Muscle layer of duodenum (tissue), 2 donors: Measurements from ENCODE around the gene ATXN7L3.

Source experiments
- H3K27ac ChIP-seq: one replicate; pipeline ENCODE4 v1.7.0; 2013; ENCODE audit warnings: mild to moderate bottlenecking, low read length
- H3K27me3 ChIP-seq: one replicate; pipeline ENCODE4 v1.7.0; 2013; ENCODE audit warnings: low read depth, mild to moderate bottlenecking, control low read depth, low read length
- H3K36me3 ChIP-seq, 2 donors: one replicate each; pipeline ENCODE4 v1.7.0; 2013; ENCODE audit warnings: low read length in 2 of 2, control low read depth in 1 of 2, mild to moderate bottlenecking in 1 of 2; ENCODE audit not compliant: insufficient read depth in 2 of 2, control insufficient read depth in 1 of 2
- H3K4me1 ChIP-seq, 2 donors: one replicate each; pipeline ENCODE4 v1.7.0; 2013; ENCODE audit warnings: low read length in 2 of 2, mild to moderate bottlenecking in 2 of 2, control low read depth in 1 of 2, moderate library complexity in 1 of 2; ENCODE audit not compliant: insufficient read depth in 2 of 2, control insufficient read depth in 1 of 2
- H3K4me3 ChIP-seq, 2 donors: one replicate each; pipeline ENCODE4 v1.7.0; 2013; ENCODE audit warnings: low read length in 2 of 2, low read depth in 1 of 2, mild to moderate bottlenecking in 1 of 2
- H3K9me3 ChIP-seq, 2 donors: one replicate each; pipeline ENCODE4 v1.7.0; 2013; ENCODE audit warnings: low read length in 2 of 2, control low read depth in 1 of 2, mild to moderate bottlenecking in 1 of 2; ENCODE audit not compliant: control insufficient read depth in 1 of 2
- donor health status: healthy.

ATXN7L3 gene

DNA sequence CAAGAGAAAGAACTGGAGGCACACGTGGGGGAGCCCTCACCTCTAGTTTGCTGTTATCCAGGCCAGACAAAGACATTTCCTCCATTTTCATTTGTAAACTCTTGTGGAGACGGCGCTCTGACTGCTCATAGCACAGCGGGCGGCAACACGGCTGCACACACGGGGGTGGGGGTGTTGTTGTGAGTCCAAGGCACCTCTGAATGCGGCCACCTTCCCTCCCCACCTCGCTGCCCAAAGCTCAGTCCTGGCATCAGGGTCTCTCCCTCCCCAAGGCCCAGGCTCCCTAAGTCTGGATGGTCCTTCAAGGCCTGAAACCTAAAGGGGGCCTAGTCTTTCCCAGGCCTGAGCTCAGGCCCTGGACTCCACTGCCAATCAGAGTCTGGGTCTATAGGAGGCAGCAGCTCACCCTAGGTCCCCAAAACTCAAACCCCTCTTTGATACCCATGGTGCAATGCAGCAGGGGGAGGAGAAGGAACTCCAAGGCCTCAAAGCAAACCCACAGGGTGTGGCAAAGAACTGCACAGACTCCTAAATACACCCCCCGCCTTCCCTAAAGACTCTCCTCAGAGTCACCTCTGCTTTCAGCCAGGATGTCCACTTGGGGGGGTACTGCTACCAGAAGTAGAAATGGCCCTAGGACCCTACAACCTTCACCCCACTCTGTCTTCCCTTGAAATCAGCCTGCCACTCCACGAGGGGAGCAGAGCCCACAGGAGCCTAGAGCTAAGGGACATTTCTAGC, 1.5 kb downstream of the ATXN7L3 start:
- Histone ChIP-seq H3K27me3 (no peaks in the 10 kb centered on the region), H3K36me3 (peaks cover 27 to 37% of the 10 kb centered on the region in 2 donors), H3K4me3 (peak overlapping the region; percentile 71 to 79), H3K4me1 (peaks cover 6 to 25% of the 10 kb centered on the region in 2 donors), H3K27ac (peak overlapping the region; percentile 94), H3K9me3 (no peaks in the 10 kb centered on the region)

DNA sequence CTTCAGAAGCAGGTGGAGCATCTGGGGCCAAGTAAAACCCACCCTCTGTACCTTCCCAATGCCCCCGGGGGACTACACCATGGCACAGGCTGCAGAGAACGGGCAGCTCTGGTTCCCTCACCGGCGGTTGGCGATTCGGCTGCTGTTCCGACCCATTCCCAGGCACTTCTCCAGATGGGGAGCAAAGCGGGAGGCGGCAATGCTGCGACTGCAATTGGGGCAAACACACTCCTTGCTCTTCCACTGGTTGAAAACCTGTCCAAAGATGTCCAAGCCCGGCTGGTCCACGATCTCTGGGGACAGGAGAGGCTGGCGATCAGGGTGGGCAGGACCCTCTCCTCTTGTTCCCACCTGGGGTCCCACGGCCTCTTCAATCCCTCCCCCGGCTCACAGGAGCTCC, 2.6 kb downstream of the ATXN7L3 start:
- H3K27ac ChIP-seq, result no peak overlapping the region
- peaks cover 32 to 43% of the 10 kb centered on the region in 2 donors for H3K36me3 ChIP-seq
- no peak overlapping the region for H3K4me3 ChIP-seq
- H3K9me3 ChIP-seq, result no peaks in the 10 kb centered on the region
- no peaks in the 10 kb centered on the region for H3K27me3 ChIP-seq
- H3K4me1 ChIP-seq, result peaks cover 9 to 25% of the 10 kb centered on the region in 2 donors

DNA sequence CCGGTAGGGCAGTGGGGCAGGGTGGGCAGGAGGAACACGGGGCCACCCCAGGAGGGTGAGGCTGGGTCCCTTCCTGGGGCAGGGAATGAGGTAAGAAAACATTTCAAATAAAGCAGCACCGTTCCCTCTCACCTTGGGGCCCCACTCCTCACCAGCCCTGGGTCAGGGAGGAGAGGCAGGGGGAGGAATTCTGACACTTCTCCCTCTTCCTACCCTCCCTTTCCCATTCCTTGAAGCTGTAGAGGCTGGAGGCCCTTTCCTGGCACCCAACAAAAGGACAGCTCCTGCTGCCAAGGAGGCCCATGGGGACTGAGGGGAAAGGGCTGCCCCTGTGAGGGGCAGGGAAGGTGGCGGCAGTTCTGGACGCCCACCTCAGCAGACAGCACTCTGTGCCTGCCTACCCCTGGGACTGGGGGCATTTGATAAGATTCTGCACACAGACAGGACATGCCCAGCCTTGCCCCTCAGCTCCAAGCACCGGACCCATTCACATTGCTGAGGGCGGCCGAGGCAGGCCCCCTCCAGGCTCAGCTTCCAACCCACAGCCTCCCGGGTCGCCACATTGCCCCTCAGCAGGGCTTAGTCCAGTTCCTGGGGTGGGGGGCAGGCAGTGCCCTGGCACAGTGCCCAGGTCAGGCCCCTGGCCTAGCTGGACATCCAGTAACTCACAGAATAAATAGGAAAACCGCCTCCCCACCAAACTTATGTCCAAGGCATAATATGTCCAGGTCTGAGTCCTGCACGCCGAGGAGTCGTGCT, 6.2 kb downstream of the ATXN7L3 start:
- H3K4me3 ChIP-seq, result no peak overlapping the region
- no peaks in the 10 kb centered on the region for H3K9me3 ChIP-seq
- H3K36me3 ChIP-seq, result peaks cover 45 to 57% of the 10 kb centered on the region in 2 donors
- peaks cover 8 to 23% of the 10 kb centered on the region in 2 donors for H3K4me1 ChIP-seq
- H3K27me3 ChIP-seq, result no peaks in the 10 kb centered on the region
- H3K27ac ChIP-seq, result no peak overlapping the region

DNA sequence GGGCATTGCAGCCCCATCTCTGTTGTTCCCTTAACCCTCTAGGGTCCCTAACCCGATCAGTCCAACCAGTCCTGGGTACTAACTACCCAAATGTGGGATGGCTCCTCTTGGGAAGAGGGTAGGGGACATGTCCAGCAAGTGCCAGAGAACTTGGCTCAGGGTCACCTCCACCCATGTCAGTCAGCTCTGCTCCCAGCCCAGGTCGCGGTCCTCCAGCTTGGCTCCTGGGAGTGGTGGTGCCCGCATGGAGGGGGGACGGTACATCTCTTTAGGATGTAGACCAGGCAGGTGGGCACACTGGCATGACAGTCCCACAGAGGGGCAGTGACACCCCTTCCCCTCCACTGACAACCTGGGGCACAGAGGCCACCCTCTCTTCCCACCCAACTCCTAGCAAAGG, 6.9 kb downstream of the ATXN7L3 start:
- H3K4me3 ChIP-seq, result no peak overlapping the region
- H3K9me3 ChIP-seq, result no peaks in the 10 kb centered on the region
- H3K27ac ChIP-seq, result no peak overlapping the region
- H3K36me3 ChIP-seq, result peaks cover 45 to 57% of the 10 kb centered on the region in 2 donors
- H3K27me3 ChIP-seq, result no peaks in the 10 kb centered on the region
- peaks cover 3 to 23% of the 10 kb centered on the region in 2 donors for H3K4me1 ChIP-seq

DNA sequence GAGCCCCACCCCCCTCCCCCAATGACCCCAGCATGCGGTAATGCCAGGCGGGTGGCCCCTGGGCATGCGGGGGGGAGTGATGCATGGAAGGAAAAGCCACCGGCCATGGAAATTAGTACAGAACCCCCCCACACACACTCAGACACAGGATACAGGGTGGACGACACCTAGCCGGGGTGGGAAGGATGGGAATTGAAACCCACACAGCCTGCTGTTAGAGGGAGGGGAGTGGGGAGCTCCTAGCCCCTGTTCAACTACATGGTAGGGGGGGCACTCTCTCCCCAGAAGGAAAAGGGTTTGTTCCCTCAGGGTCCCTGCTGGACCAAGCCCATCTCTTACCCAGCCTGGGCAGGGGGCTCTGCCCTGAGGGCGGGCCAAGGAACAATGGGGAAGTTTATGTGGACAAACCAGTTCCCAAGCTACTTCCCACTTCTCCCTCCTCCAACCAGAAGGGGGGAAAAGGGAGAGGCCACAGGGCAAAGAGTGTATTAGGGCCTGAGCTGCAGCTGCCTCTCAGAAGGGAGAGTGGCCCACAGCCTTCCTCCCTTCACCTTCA, 7.7 kb downstream of the ATXN7L3 start:
- Histone ChIP-seq H3K4me1 (peaks cover 3 to 19% of the 10 kb centered on the region in 2 donors), H3K27ac (no peak overlapping the region), H3K9me3 (no peaks in the 10 kb centered on the region)

DNA sequence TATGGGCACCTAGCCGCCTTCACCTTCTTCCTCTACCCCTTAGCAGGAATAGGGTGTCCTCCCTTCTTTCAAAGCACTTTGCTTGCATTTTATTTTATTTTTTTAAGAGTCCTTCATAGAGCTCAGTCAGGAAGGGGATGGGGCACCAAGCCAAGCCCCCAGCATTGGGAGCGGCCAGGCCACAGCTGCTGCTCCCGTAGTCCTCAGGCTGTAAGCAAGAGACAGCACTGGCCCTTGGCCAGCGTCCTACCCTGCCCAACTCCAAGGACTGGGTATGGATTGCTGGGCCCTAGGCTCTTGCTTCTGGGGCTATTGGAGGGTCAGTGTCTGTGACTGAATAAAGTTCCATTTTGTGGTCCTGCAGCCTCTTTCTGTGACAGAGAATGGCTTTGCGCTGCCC, 8.3 kb downstream of the ATXN7L3 start:
- Histone ChIP-seq H3K27me3 (no peaks in the 10 kb centered on the region), H3K27ac (no peak overlapping the region), H3K4me1 (peaks cover 3 to 17% of the 10 kb centered on the region in 2 donors), H3K9me3 (no peaks in the 10 kb centered on the region), H3K36me3 (peaks cover 45 to 51% of the 10 kb centered on the region in 2 donors), H3K4me3 (no peak overlapping the region)

More for the DNA sequence above, 7.7 kb downstream of the ATXN7L3 start:
- Histone ChIP-seq H3K36me3 (peaks cover 45 to 52% of the 10 kb centered on the region in 2 donors), H3K27me3 (no peaks in the 10 kb centered on the region), H3K4me3 (no peak overlapping the region)

DNA sequence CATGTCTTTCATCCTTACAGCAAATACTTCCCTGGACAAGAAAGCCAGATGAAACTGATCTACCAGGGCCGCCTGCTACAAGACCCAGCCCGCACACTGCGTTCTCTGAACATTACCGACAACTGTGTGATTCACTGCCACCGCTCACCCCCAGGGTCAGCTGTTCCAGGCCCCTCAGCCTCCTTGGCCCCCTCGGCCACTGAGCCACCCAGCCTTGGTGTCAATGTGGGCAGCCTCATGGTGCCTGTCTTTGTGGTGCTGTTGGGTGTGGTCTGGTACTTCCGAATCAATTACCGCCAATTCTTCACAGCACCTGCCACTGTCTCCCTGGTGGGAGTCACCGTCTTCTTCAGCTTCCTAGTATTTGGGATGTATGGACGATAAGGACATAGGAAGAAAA, 9.2 kb downstream of the ATXN7L3 start:
- Histone ChIP-seq H3K4me1 (peaks cover 3 to 22% of the 10 kb centered on the region in 2 donors), H3K27ac (no peak overlapping the region), H3K4me3 (no peak overlapping the region), H3K36me3 (peaks cover 40 to 46% of the 10 kb centered on the region in 2 donors), H3K9me3 (no peaks in the 10 kb centered on the region), H3K27me3 (no peaks in the 10 kb centered on the region)

DNA sequence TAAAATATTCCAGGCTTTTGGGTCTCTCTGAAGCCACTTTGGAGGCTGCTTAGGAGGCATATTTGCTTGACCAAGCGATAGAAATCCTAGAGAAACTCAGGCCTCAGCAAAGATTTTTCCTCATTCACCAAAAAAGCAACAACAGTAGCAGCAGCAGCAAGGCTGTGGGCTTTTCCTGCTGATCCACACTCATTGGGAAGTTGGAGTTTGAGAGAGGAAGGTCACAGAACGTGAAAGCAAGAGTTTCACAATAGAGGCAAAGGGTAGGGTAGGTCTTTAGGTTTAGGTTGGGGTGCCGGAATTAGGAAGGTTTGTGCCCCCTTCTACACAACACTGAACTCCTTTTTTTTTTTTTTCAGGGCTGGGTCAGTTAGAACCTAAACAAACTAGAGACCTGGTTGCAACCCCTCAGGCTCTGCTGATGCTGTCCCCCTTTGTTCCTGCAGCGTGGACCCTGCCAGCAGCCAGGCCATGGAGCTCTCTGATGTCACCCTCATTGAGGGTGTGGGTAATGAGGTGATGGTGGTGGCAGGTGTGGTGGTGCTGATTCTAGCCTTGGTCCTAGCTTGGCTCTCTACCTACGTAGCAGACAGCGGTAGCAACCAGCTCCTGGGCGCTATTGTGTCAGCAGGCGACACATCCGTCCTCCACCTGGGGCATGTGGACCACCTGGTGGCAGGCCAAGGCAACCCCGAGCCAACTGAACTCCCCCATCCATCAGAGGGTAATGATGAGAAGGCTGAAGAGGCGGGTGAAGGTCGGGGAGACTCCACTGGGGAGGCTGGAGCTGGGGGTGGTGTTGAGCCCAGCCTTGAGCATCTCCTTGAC, 10.9 kb downstream of the ATXN7L3 start:
- H3K27me3 ChIP-seq, result no peaks in the 10 kb centered on the region
- H3K4me3 ChIP-seq, result no peak overlapping the region
- peaks cover 24 to 29% of the 10 kb centered on the region in 2 donors for H3K36me3 ChIP-seq
- H3K4me1 ChIP-seq, result peaks cover 3 to 28% of the 10 kb centered on the region in 2 donors
- no peaks in the 10 kb centered on the region for H3K9me3 ChIP-seq
- H3K27ac ChIP-seq, result no peak overlapping the region

DNA sequence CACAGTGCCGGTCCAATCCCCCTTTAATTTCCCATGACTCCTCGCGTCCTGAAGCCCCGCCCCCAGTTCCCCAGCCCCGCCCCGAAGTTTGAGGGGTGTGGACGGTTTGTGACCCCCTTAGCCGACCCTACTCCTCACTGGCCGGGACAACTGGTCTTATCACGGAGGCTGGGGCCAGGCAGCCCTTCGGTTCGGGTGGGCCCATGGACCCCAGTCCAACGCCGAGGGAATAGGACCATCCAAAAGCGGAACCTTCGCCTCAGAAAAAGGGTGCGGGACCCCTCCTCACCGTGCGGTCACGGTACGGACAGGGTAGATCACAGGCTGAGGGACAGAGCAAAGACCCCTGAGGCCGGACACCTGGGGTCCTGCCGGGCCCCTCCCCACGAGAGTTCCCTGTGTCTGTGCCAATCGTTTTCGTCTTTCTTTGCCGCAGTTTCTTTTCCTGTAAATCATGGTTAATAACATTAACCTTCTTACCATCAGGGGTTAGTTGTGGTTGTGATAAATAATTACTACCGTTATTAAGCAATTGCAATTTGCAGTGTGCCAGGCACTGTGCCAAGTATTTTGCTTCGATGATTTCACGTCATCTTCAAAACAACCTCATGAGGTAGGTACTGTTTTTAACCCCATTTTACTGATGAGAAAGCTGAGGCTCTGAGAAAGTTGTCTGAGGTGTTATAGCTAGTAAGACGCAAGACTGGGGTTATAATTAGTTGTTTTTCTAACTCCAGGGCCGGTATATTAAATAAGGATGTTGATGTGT, 12.4 kb downstream of the ATXN7L3 start:
- H3K36me3 ChIP-seq, result peaks cover 16 to 22% of the 10 kb centered on the region in 2 donors
- H3K9me3 ChIP-seq, result no peaks in the 10 kb centered on the region
- H3K4me3 ChIP-seq, result peak overlapping the region; percentile 92 to 95
- peaks cover 0 to 28% of the 10 kb centered on the region in 2 donors for H3K4me1 ChIP-seq
- H3K27me3 ChIP-seq, result no peaks in the 10 kb centered on the region
- peak overlapping the region; percentile 97 for H3K27ac ChIP-seq

DNA sequence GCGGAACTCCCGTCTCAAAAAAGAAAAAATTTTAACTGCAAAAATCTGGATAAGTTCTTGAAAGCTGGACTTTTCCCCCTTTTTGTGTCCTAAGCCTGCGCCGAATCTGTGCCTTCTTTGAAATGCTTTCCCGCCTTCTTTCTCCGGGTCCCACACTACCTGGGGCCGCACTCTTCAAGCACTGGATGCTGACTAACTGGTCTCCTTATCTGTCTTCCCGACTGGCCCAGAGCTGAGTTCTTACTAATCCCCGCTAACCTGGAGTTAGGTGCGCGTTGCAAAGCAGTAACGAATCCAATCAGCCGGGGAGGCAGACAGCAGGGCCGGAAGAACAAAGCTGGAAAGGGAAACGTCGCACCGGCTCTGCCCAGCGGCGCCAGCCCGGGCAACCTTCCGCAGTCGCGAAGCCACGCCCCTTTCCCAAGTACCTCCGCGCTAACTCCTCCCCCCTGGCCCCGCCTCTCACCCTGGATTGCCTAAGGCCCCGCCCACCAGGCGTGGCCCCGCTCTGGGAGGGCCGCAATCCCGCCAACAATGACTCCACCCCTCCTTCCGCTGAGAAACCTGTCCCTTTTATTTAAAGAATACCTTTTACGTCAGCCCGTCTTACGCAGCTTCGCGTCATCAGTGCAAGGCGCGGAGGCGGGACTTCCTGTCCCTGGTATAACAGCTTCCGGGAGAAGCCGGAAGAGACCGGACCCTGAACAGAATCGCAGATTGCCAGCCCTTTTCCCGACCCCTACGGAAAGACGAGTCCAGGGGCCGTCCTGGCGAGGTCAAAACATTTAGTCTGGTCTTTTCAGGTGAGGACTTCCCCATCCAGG, 13.2 kb downstream of the ATXN7L3 start, which contains the start of gene TMUB2:
Gene TMUB2, plus strand, starts transcription at position 666 of the 824 bp plus-strand sequence. CDS start 737 bp downstream, outside the sequence.
- Histone ChIP-seq H3K4me3 (peak within 1 kb of the TSS; percentile 92 to 95), H3K27me3 (no peaks in the 10 kb centered on the region), H3K36me3 (peaks cover 21 to 23% of the 10 kb centered on the region in 2 donors), H3K27ac (peak within 1 kb of the TSS; percentile 97), H3K4me1 (peaks cover 0 to 28% of the 10 kb centered on the region in 2 donors), H3K9me3 (no peaks in the 10 kb centered on the region)
